Ovary (tissue), 3 donors: Measurements from ENCODE around the gene PRR20G.

Source experiments
- POLR2A ChIP-seq: fragments of 450-650 bp; IDR thresholded peaks from one replicate; pipeline ENCODE4 v1.6.1; 2017; ENCODE audit warnings: antibody characterized with exemption, mild to moderate bottlenecking, moderate library complexity
- TF ChIP-seq, protein P1 (sequence below), 3 donors: fragments of 450-650 bp in 2 of 3; fragments of 200-600 bp in 1 of 3; IDR thresholded peaks; one replicate each; pipeline versions ENCODE4 v1.5.1 to v1.8.0; 2016 to 2022; ENCODE audit warnings: antibody characterized with exemption in 3 of 3, mild to moderate bottlenecking in 1 of 3
- donor health status: DM: no; HTN: no; CAD: no.

DNA sequence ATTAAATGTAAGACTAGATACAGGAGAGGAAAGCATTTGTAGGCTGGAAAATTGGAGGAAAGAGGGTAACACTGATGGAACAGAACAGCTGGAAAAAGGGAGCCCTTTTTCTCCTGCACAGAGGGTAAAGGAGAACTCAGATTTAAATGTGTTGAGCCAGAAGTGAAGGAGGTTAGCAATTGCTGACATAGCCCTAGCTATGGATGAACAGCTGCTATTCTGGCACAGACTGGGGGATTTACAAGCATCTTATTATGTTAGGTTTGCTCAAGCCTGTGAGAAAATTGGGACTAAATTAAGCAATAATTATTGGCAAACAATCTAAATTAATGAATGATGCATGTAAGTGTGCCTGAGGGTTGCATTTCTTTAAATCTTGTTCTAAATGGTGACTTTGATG is 40.6 kb upstream of the PRR20G start:
- TF ChIP-seq, protein P1, sequence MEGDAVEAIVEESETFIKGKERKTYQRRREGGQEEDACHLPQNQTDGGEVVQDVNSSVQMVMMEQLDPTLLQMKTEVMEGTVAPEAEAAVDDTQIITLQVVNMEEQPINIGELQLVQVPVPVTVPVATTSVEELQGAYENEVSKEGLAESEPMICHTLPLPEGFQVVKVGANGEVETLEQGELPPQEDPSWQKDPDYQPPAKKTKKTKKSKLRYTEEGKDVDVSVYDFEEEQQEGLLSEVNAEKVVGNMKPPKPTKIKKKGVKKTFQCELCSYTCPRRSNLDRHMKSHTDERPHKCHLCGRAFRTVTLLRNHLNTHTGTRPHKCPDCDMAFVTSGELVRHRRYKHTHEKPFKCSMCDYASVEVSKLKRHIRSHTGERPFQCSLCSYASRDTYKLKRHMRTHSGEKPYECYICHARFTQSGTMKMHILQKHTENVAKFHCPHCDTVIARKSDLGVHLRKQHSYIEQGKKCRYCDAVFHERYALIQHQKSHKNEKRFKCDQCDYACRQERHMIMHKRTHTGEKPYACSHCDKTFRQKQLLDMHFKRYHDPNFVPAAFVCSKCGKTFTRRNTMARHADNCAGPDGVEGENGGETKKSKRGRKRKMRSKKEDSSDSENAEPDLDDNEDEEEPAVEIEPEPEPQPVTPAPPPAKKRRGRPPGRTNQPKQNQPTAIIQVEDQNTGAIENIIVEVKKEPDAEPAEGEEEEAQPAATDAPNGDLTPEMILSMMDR (IDR thresholded peaks at IDR 0.05) = no peak
- TF ChIP-seq POLR2A = no peak
